Measurements from ENCODE around the gene ABHD1.
"Not testable (repeated sequence)": the region's sequence is repeated elsewhere in the genome, so short reads cannot be mapped to it uniquely, and the experiment has no call there.

The ABHD1 gene

GRCh38 chr2:27111392-27112078 is 12.1 kb upstream of the ABHD1 start:
- not testable (repeated sequence) for DNase-seq

- DNase-seq, result peak; percentile 20
Observed at GRCh38 chr2:27115519-27115918, 8.1 kb upstream of the ABHD1 start.

- DNase-seq, result peak; percentile 56
Observed at GRCh38 chr2:27117995-27118524, 5.6 kb upstream of the ABHD1 start.

- DNase-seq, result peak; percentile 56
Observed at GRCh38 chr2:27118525-27119329, 4.9 kb upstream of the ABHD1 start, which contains the start of gene CGREF1. CGREF1 (minus strand) TSS chr2:27119128; CDS start chr2:27104366, 14,762 bp downstream.

- not testable (repeated sequence) for DNase-seq
Observed at GRCh38 chr2:27119330-27119670, 4.3 kb upstream of the ABHD1 start.

- no peak for DNase-seq
Observed at GRCh38 chr2:27121906-27122305, 1.7 kb upstream of the ABHD1 start.

- no peak for DNase-seq
Observed at GRCh38 chr2:27122791-27123190, 824 bp upstream of the ABHD1 start.

- no peak for DNase-seq
Observed at GRCh38 chr2:27125104-27125503, 1.5 kb downstream of the ABHD1 start.

- no peak for DNase-seq
Observed at GRCh38 chr2:27126252-27126710, 2.7 kb downstream of the ABHD1 start.

GRCh38 chr2:27127883-27128667 is 4.5 kb downstream of the ABHD1 start:
- DNase-seq, result no peak

GRCh38 chr2:27128668-27129571 is 5.3 kb downstream of the ABHD1 start:
- DNase-seq, result no peak

GRCh38 chr2:27130396-27130795 is 6.8 kb downstream of the ABHD1 start:
- DNase-seq, result no peak

GRCh38 chr2:27131429-27131828 is 7.8 kb downstream of the ABHD1 start:
- no peak for DNase-seq

GRCh38 chr2:27133195-27133875 is 9.7 kb downstream of the ABHD1 start:
- DNase-seq, result peak; percentile 25

GRCh38 chr2:27133905-27134780 is 10.5 kb downstream of the ABHD1 start, which contains the start of gene PREB:
PREB (minus strand) TSS chr2:27134636; CDS start chr2:27134421, 215 bp downstream.
- peak; percentile 96 for DNase-seq

- no peak for DNase-seq
Observed at GRCh38 chr2:27134781-27135477, 11.3 kb downstream of the ABHD1 start.

GRCh38 chr2:27135478-27135955 is 11.9 kb downstream of the ABHD1 start:
- DNase-seq, result no peak

GRCh38 chr2:27136751-27137150 is 13.1 kb downstream of the ABHD1 start:
- DNase-seq, result no peak

- DNase-seq, result no peak
Observed at GRCh38 chr2:27137322-27137935, 13.8 kb downstream of the ABHD1 start.
